Smooth muscle cell (in vitro differentiated cells): Measurements from ENCODE around the gene ABCC4. TPM values are rescaled to one million over a fixed set of nuclear protein-coding genes. Genes with fewer than 3 reads are reported as not detected.

Experiments
- DNase-seq: peaks from one replicate; lab custom pipeline; 2025; ENCODE audit not compliant: unreplicated experiment; lab: John Stamatoyannopoulos, UW
- H2AFZ ChIP-seq: fragments of 200-600 bp; sonication (generic); 2 replicates; pipeline ENCODE4 v1.6.0; 2016; ENCODE audit warnings: antibody characterized with exemption, low read depth, mild to moderate bottlenecking
- H3F3A ChIP-seq: fragments of 200-600 bp; sonication (generic); 2 replicates; pipeline ENCODE4 v1.6.0; 2017; ENCODE audit warnings: antibody characterized with exemption, low read depth
- H3K27ac ChIP-seq: fragments of 200-600 bp; sonication (generic); 2 replicates; pipeline ENCODE4 v1.5.1; 2016; ENCODE audit warnings: low read depth, mild to moderate bottlenecking
- H3K27me3 ChIP-seq: fragments of 200-600 bp; sonication (generic); 2 replicates; pipeline ENCODE4 v1.6.1; 2016; ENCODE audit warnings: low read depth, mild to moderate bottlenecking
- H3K36me3 ChIP-seq: fragments of 200-600 bp; sonication (generic); 2 replicates; pipeline ENCODE4 v1.5.1; 2016; ENCODE audit warnings: low read depth
- H3K4me1 ChIP-seq: fragments of 200-600 bp; sonication (generic); 2 replicates; pipeline ENCODE4 v1.5.1; 2016; ENCODE audit warnings: low read depth
- H3K4me2 ChIP-seq: fragments of 200-600 bp; sonication (generic); 2 replicates; pipeline ENCODE4 v1.6.0; 2016; ENCODE audit warnings: mild to moderate bottlenecking
- H3K4me3 ChIP-seq: fragments of 200-600 bp; sonication (generic); 2 replicates; pipeline ENCODE4 v1.5.1; 2016; ENCODE audit warnings: mild to moderate bottlenecking
- H3K79me2 ChIP-seq: fragments of 200-600 bp; sonication (generic); 2 replicates; pipeline ENCODE4 v1.6.0; 2016; ENCODE audit warnings: low read depth, mild to moderate bottlenecking
- H3K9ac ChIP-seq: fragments of 200-600 bp; sonication (generic); 2 replicates; pipeline ENCODE4 v1.6.0; 2016; ENCODE audit warnings: low read depth
- H3K9me3 ChIP-seq: fragments of 200-600 bp; sonication (generic); replicated peaks from 2 replicates; pipeline ENCODE4 v1.5.1; 2016; ENCODE audit warnings: low read depth
- H4K20me1 ChIP-seq: fragments of 200-600 bp; sonication (generic); 2 replicates; pipeline ENCODE4 v1.6.0; 2016; ENCODE audit warnings: low read depth
- WGBS: methylation state at CpG from one replicate; pipeline ENCODE4 v1.1.7; 2016; ENCODE audit warnings: low lambda C conversion rate; 5-methylcytosine and 5-hydroxymethylcytosine counted together
- polyA plus RNA-seq: library from polyadenylated mRNA; unstranded; fragments of >200 nt; fragmentation: Nextera tagmentation; extraction: Ambion mirVana; gene quantifications from 2 replicates; pipeline ENCODE4 v1.2.1, GENCODE V29; 2016
- total RNA-seq: library from RNA; depleted of rRNA; stranded (reverse); fragments of >200 nt; gene quantifications from 2 replicates; pipeline ENCODE4 v1.2.3, GENCODE V29; 2014
- TF ChIP-seq, protein P1 (sequence below): fragments of 200-600 bp; sonication (generic); IDR thresholded peaks from 2 replicates; pipeline ENCODE4 v1.5.1; 2017; ENCODE audit warnings: borderline replicate concordance, mild to moderate bottlenecking, antibody characterized with exemption; ENCODE audit not compliant: insufficient read depth, poor library complexity, severe bottlenecking

Gene ABCC4
- total and polyA plus RNA-seq, 2 experiments from 2014 or later: 11.9 to 37.7 TPM

DNA sequence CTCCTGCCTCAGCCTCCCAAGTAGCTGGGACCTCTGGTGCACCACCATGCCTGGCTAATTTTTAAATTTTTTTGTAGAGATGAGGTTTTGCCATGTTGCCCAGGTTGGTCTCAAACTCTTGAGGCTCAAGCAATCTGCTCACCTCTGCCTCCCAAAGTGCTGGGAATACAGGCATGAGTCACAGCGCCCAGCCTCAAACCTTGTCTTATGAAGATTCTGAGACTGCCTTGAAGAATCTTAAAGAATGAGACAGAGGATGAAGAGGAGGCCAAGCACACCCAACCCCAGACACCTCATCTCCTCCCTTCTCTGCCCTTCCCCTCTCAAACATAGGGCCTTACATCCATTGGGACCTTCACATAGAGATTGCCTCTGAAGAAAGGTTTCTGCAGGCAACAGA lies 179.7 kb downstream of the ABCC4 start:
- DNase-seq: no peak
- H3K36me3 ChIP-seq: no peaks in the 10 kb centered on the region
- 100% methylated on average over 1 of the region's 1 CpG for WGBS
- no peaks in the 10 kb centered on the region for H3K79me2 ChIP-seq
- H3K4me1 ChIP-seq: peaks cover 5% of the 10 kb centered on the region
- H3K4me2 ChIP-seq: no peak overlapping the region
- H3K9me3 ChIP-seq: no peaks in the 10 kb centered on the region
- no peak overlapping the region for H3K27ac ChIP-seq
- H3K4me3 ChIP-seq: no peak overlapping the region
- H4K20me1 ChIP-seq: no peaks in the 10 kb centered on the region
- H2AFZ ChIP-seq: no peak overlapping the region
- no peaks in the 10 kb centered on the region for H3F3A ChIP-seq
- TF ChIP-seq, protein P1, sequence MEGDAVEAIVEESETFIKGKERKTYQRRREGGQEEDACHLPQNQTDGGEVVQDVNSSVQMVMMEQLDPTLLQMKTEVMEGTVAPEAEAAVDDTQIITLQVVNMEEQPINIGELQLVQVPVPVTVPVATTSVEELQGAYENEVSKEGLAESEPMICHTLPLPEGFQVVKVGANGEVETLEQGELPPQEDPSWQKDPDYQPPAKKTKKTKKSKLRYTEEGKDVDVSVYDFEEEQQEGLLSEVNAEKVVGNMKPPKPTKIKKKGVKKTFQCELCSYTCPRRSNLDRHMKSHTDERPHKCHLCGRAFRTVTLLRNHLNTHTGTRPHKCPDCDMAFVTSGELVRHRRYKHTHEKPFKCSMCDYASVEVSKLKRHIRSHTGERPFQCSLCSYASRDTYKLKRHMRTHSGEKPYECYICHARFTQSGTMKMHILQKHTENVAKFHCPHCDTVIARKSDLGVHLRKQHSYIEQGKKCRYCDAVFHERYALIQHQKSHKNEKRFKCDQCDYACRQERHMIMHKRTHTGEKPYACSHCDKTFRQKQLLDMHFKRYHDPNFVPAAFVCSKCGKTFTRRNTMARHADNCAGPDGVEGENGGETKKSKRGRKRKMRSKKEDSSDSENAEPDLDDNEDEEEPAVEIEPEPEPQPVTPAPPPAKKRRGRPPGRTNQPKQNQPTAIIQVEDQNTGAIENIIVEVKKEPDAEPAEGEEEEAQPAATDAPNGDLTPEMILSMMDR: no peak
- H3K9ac ChIP-seq: no peak overlapping the region
- no peaks in the 10 kb centered on the region for H3K27me3 ChIP-seq

DNA sequence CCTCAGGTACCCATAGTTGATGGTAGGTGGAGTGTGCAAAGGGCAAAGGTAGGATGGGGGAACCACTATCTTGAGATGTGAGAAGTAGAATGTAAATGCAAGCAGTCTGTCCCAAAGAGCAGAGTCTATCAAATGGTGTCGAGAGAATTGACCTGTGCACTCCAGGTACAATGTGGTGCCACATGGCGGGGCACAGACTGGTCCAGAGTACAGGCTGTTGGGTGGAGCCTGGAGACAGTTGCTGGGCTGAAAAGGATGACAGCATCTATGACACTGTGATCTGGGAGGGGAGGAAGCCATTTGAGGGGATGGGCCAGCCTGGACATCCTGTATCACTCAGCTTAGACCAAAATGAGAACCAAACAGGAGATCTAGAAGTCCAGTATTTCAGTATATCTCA lies 180.6 kb downstream of the ABCC4 start:
- Histone ChIP-seq H3K4me2 (no peak overlapping the region), H3K9ac (no peak overlapping the region), H3K79me2 (no peaks in the 10 kb centered on the region), H4K20me1 (no peaks in the 10 kb centered on the region), H3K27me3 (no peaks in the 10 kb centered on the region), H3K9me3 (no peaks in the 10 kb centered on the region), H3F3A (no peaks in the 10 kb centered on the region), H3K4me3 (no peak overlapping the region), H3K4me1 (peaks cover 12% of the 10 kb centered on the region), H3K27ac (no peak overlapping the region), H3K36me3 (no peaks in the 10 kb centered on the region), H2AFZ (no peak overlapping the region)
- no peak for DNase-seq
- TF ChIP-seq, protein P1: no peak
- WGBS: 94% methylated on average over 2 of the region's 2 CpGs

DNA sequence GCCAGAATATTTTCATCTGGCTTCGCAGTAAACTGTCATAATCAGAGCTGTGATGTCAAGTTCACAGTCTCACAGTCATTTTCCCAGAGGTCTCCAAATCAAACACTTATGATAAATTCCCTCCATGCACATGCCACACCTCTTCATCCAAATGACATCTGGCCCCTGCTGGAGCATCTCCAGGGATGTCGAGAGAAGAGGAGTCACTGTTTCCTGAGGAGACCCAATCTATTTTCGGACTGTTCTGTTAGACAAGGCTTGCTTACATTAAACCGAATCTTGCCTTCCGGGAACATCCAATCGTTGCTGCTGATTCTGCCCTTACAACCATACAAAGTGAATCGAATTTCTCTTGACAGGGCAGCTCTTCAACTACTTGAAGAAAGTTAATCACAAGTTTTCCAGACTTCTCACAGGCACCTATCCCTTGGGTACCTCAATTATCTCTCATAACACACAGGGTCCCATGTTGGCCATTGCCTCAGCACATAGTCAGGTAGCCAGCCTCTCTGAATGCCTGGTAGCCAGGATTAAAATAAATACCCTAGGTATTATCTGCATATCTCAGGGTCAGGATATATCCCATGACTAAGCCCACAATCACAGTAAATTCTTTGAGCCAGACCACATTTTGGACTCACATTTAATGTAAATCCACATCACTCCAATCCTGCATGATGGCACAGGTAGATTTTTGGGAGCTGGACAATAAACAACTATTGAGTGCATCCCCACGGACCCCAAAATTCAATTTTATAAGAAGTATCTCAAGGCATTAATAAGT lies 182.5 kb downstream of the ABCC4 start:
- Histone ChIP-seq H3K27me3 (no peaks in the 10 kb centered on the region), H3K9me3 (no peaks in the 10 kb centered on the region), H3F3A (no peaks in the 10 kb centered on the region), H3K4me2 (no peak overlapping the region), H4K20me1 (no peaks in the 10 kb centered on the region), H3K79me2 (no peaks in the 10 kb centered on the region), H3K36me3 (no peaks in the 10 kb centered on the region), H2AFZ (no peak overlapping the region), H3K9ac (no peak overlapping the region), H3K27ac (no peak overlapping the region), H3K4me1 (peaks cover 30% of the 10 kb centered on the region), H3K4me3 (no peak overlapping the region)
- TF ChIP-seq, protein P1: no peak
- WGBS: 95% methylated on average over 8 of the region's 8 CpGs
- no peak for DNase-seq

DNA sequence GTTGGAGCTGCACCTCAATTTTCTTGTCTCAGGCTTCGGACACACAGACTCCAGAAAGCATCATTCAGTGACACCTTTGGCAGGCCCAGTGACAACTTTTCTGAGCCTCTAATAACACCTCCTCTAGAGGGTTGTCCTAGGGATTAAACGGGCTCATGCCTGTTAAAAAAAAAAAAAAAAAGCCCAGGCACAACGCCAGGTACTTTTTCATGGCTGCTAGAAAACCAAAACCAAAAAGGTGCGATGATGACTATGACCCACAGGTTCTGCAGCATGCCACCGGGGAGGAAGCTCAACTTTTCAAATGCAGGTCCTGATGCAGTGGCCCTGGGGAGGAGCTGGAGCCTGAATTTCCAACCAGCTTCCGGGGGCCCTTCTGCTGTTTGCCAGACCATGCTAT lies 184.2 kb downstream of the ABCC4 start:
- no peaks in the 10 kb centered on the region for H3K9me3 ChIP-seq
- peaks cover 46% of the 10 kb centered on the region for H3K4me1 ChIP-seq
- H3K79me2 ChIP-seq: no peaks in the 10 kb centered on the region
- H4K20me1 ChIP-seq: no peaks in the 10 kb centered on the region
- TF ChIP-seq, protein P1: no peak
- no peak overlapping the region for H3K4me2 ChIP-seq
- no peaks in the 10 kb centered on the region for H3K36me3 ChIP-seq
- H2AFZ ChIP-seq: no peak overlapping the region
- no peak overlapping the region for H3K27ac ChIP-seq
- no peaks in the 10 kb centered on the region for H3F3A ChIP-seq
- no peak for DNase-seq
- H3K27me3 ChIP-seq: no peaks in the 10 kb centered on the region
- no peak overlapping the region for H3K4me3 ChIP-seq
- 89% methylated on average over 6 of the region's 6 CpGs for WGBS
- H3K9ac ChIP-seq: no peak overlapping the region
